HCT116 (cell line): ENCODE data around the gene RCN2. TPM values are rescaled to one million over a fixed set of nuclear protein-coding genes. Genes with fewer than 3 reads are reported as not detected.

Experiments
- ATAC-seq: fragments of 200-7000 bp; cut with Tn5 transposase; 2 replicates; pipeline ENCODE4 v1.9.1; 2020; ENCODE audit warnings: mild to moderate bottlenecking, moderate library complexity
- BruUV-seq: library from RNA; stranded (reverse); fragments of 400-500 nt; replicated peaks from 2 replicates; lab custom pipeline; 2021; lab: Mats Ljungman, UMichigan
- CTCF ChIA-PET: fragments of 300-600 bp; sonication (Branson Sonifier 250); formaldehyde crosslinking; loops from one replicate; lab custom pipeline; 2021; ENCODE audit warnings: antibody characterized with exemption; lab: Charles Lee
- POLR2A ChIA-PET: fragments of 300-600, 350-600 bp; sonication (Branson Sonifier 250); formaldehyde crosslinking; loops from one replicate; lab custom pipeline; 2021; ENCODE audit warnings: antibody characterized with exemption; lab: Charles Lee
- RAD21 ChIA-PET, 2 experiments: fragments of 300-600 bp; sonication (Branson Sonifier 250); formaldehyde crosslinking; loops; one replicate each; lab custom pipeline; 2023; ENCODE audit warnings: low total read pairs in 2 of 2; ENCODE audit not compliant: uncharacterized antibody in 2 of 2, unreplicated experiment in 2 of 2, low non-redundant PET in 1 of 2; lab: Charles Lee
- DNase-seq: peaks from one replicate; pipeline ENCODE4 v3.0.0-alpha.2; 2010; ENCODE audit warnings: low read depth, low spot score
- H2AFZ ChIP-seq: fragments of 200-600 bp; shearing (Covaris generic), sonication (generic); 2 replicates; pipeline ENCODE4 v1.6.1; 2017; ENCODE audit warnings: low read depth, mixed run types, mixed read lengths, antibody characterized with exemption, low read length; ENCODE audit not compliant: poor library complexity, severe bottlenecking
- H3K27ac ChIP-seq: 2 replicates; pipeline ENCODE4 v1.5.1; 2012; ENCODE audit warnings: low read depth, low read length
- H3K27me3 ChIP-seq: fragments of 200-600 bp; sonication (generic); 2 replicates; pipeline ENCODE4 v1.6.1; 2016; ENCODE audit warnings: mixed run types, low read length, mixed read lengths; ENCODE audit not compliant: insufficient read depth
- H3K36me3 ChIP-seq, 2 experiments: fragments of 200-500 bp in 1 of 2; fragments of 200-600 bp in 1 of 2; sonication (Bioruptor generic) in 1 of 2; sonication (generic) in 1 of 2; 2 replicates each; pipeline versions ENCODE4 v1.5.1 to v1.6.1; 2014 to 2016; ENCODE audit warnings: low read length in 2 of 2, inconsistent platforms in 1 of 2, mixed read lengths in 1 of 2, mixed run types in 1 of 2; ENCODE audit not compliant: insufficient read depth in 2 of 2, control insufficient read depth in 1 of 2
- H3K4me1 ChIP-seq, 2 experiments: fragments of 200-600 bp in 1 of 2; sonication (generic) in 1 of 2; 2 replicates each; pipeline versions ENCODE4 v1.5.1 to v1.6.1; 2012 to 2017; ENCODE audit warnings: low read length in 2 of 2, inconsistent platforms in 1 of 2, mild to moderate bottlenecking in 1 of 2, mixed read lengths in 1 of 2, mixed run types in 1 of 2, moderate library complexity in 1 of 2; ENCODE audit not compliant: insufficient read depth in 2 of 2, control insufficient read depth in 1 of 2
- H3K4me2 ChIP-seq: fragments of 200-600 bp; sonication (generic); 2 replicates; pipeline ENCODE4 v1.6.1; 2017; ENCODE audit warnings: mixed run types, low read length, mixed read lengths
- H3K4me3 ChIP-seq, 2 experiments: fragments of 200-600 bp in 1 of 2; sonication (generic) in 1 of 2; replicated peaks in 1 of 2; 2 replicates each; pipeline ENCODE4 v1.5.1; 2011 to 2016; ENCODE audit warnings: low read length in 2 of 2, control low read depth in 1 of 2, low read depth in 1 of 2, mild to moderate bottlenecking in 1 of 2, mixed read lengths in 1 of 2, mixed run types in 1 of 2
- H3K79me2 ChIP-seq: fragments of 200-600 bp; sonication (generic); 2 replicates; pipeline ENCODE4 v1.6.1; 2017; ENCODE audit warnings: mild to moderate bottlenecking, mixed run types, low read length, moderate library complexity, mixed read lengths; ENCODE audit not compliant: insufficient read depth
- H3K9ac ChIP-seq: fragments of 200-600 bp; sonication (generic); 2 replicates; pipeline ENCODE4 v1.6.1; 2016; ENCODE audit warnings: low read length, mixed read lengths
- H3K9me2 ChIP-seq: fragments of 200-600 bp; sonication (generic), shearing (Covaris generic); 2 replicates; pipeline ENCODE4 v1.6.1; 2017; ENCODE audit warnings: mixed run types, mild to moderate bottlenecking, moderate library complexity; ENCODE audit not compliant: insufficient read depth
- H3K9me3 ChIP-seq, 2 experiments: fragments of 200-500 bp in 1 of 2; fragments of 200-600 bp in 1 of 2; sonication (Bioruptor generic) in 1 of 2; sonication (generic) in 1 of 2; 2 replicates each; pipeline ENCODE4 v1.6.1; 2014 to 2017; ENCODE audit warnings: low read length in 2 of 2, mixed read lengths in 2 of 2, inconsistent platforms in 1 of 2, low read depth in 1 of 2, mild to moderate bottlenecking in 1 of 2, mixed run types in 1 of 2, moderate library complexity in 1 of 2; ENCODE audit not compliant: control insufficient read depth in 1 of 2, insufficient read depth in 1 of 2
- H4K20me1 ChIP-seq: fragments of 200-600 bp; sonication (generic), shearing (Covaris generic); 2 replicates; pipeline ENCODE4 v1.6.1; 2017; ENCODE audit warnings: mixed run types, mild to moderate bottlenecking, moderate library complexity; ENCODE audit not compliant: insufficient read depth
- CBX3 ChIP-seq: IDR thresholded peaks from 2 replicates; pipeline ENCODE4 v1.6.1; 2012; ENCODE audit warnings: low read depth
- ELF1 ChIP-seq: IDR thresholded peaks from 2 replicates; pipeline ENCODE4 v1.6.1; 2012; ENCODE audit warnings: low read depth, borderline replicate concordance
- EZH2 ChIP-seq: fragments of 200-600 bp; sonication (generic); IDR thresholded peaks from 2 replicates; pipeline ENCODE4 v1.6.1; 2017; ENCODE audit warnings: antibody characterized with exemption, mixed run types
- EZH2phosphoT487 ChIP-seq: fragments of 200-600 bp; IDR thresholded peaks from 2 replicates; pipeline ENCODE4 v1.6.1; 2018; ENCODE audit warnings: antibody characterized with exemption, borderline replicate concordance
- FOSL1 ChIP-seq: IDR thresholded peaks from 2 replicates; pipeline ENCODE4 v1.6.1; 2012; ENCODE audit warnings: low read depth
- POLR2A ChIP-seq: IDR thresholded peaks from 2 replicates; pipeline ENCODE4 v1.7.0; 2011; ENCODE audit warnings: borderline replicate concordance; ENCODE audit not compliant: insufficient read depth, insufficient read length; ENCODE audit errors: extremely low read depth
- RAD21 ChIP-seq: IDR thresholded peaks from 2 replicates; pipeline ENCODE4 v1.6.1; 2012; ENCODE audit warnings: low read depth, mild to moderate bottlenecking
- SIN3A ChIP-seq: IDR thresholded peaks from 2 replicates; pipeline ENCODE4 v1.6.1; 2012; ENCODE audit warnings: low read depth
- SP1 ChIP-seq: IDR thresholded peaks from 2 replicates; pipeline ENCODE4 v1.6.1; 2012; ENCODE audit warnings: low read depth
- SRF ChIP-seq: IDR thresholded peaks from 2 replicates; pipeline ENCODE4 v1.6.1; 2012; ENCODE audit warnings: low read depth
- YY1 ChIP-seq: IDR thresholded peaks from 2 replicates; pipeline ENCODE4 v1.6.1; 2011; ENCODE audit warnings: low read length, low read depth, moderate library complexity, mild to moderate bottlenecking; ENCODE audit not compliant: insufficient replicate concordance; ENCODE audit errors: extremely low read depth
- ZFX ChIP-seq: fragments of 450-650 bp; IDR thresholded peaks from 2 replicates; pipeline ENCODE4 v1.6.1; 2017
- ZNF274 ChIP-seq: fragments of 200-500 bp; sonication (Bioruptor generic); IDR thresholded peaks from 2 replicates; pipeline ENCODE4 v1.6.1; 2014; ENCODE audit warnings: mild to moderate bottlenecking, low read depth, low read length, inconsistent platforms
- intact Hi-C: fragments of 100-400 bp; cut with micrococcal nuclease; formaldehyde crosslinking; loops from 2 replicates; pipeline ENCODE4 v1.10.0; 2022
- total RNA-seq: library from RNA; stranded (reverse); gene quantifications from one replicate; pipeline ENCODE4 v1.2.1, GENCODE V29; 2021; ENCODE audit not compliant: unreplicated experiment
- TF ChIP-seq, protein P1 (sequence below): IDR thresholded peaks from 2 replicates; pipeline ENCODE4 v1.6.1; 2012
- TF ChIP-seq, protein P2 (sequence below), 3 experiments: fragments of 200-600 bp in 1 of 3; sonication (generic) in 1 of 3; IDR thresholded peaks in 2 of 3; conservative IDR thresholded peaks in 1 of 3; 2 replicates each; pipeline ENCODE4 v1.5.1; 2012 to 2017; ENCODE audit warnings: low read depth in 2 of 3, low read length in 2 of 3, antibody characterized with exemption in 1 of 3, borderline replicate concordance in 1 of 3, control low read depth in 1 of 3, mild to moderate bottlenecking in 1 of 3, mixed read lengths in 1 of 3, mixed run types in 1 of 3, moderate library complexity in 1 of 3; ENCODE audit not compliant: insufficient read depth in 1 of 3
- TF ChIP-seq, protein P3 (sequence below): IDR thresholded peaks from 2 replicates; pipeline ENCODE4 v1.6.1; 2012; ENCODE audit warnings: low read depth
- TF ChIP-seq, protein P4 (sequence below): IDR thresholded peaks from 2 replicates; pipeline ENCODE4 v1.6.1; 2011; ENCODE audit warnings: mild to moderate bottlenecking, low read length, moderate library complexity; ENCODE audit not compliant: insufficient replicate concordance; ENCODE audit errors: extremely low read depth

Gene RCN2
- total RNA-seq, 1 experiment from 2014 or later: 71.5 TPM

DNA sequence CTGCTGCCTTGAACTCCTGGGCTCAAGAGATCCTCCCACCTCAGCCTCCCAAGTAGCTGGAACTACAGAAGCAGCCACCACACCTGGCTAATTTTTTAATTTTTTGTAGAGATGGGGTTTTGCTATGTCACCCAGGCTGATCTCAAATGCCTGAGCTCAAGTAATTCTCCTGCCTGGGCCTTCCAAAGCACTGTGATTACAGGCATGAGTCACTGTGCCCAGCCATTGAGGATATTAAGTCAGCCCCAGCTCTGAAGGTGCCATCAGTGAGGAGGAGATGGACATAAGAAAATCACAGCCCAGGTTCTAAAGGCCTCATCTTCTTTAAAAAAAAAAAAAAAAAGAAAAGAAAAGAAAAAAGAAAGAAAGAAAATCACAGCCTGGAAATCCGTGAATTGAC, 36.8 kb downstream of the RCN2 start:
- Histone ChIP-seq H4K20me1 (no peaks in the 10 kb centered on the region), H3K9ac (no peak overlapping the region), H3K79me2 (no peaks in the 10 kb centered on the region), H3K36me3 (no peaks in the 10 kb centered on the region), H3K4me1 (no peaks in the 10 kb centered on the region), H3K9me2 (no peaks in the 10 kb centered on the region), H3K9me3 (no peaks in the 10 kb centered on the region), H3K4me2 (no peak overlapping the region), H3K27ac (no peak overlapping the region), H3K27me3 (no peaks in the 10 kb centered on the region), H3K4me3 (no peak overlapping the region), H2AFZ (no peak overlapping the region)
- intact Hi-C loops: no loop called here
- no peak for DNase-seq
- TF ChIP-seq YY1 (no peak), EZH2 (no peak), SIN3A (no peak), ZNF274 (no peak), FOSL1 (no peak), POLR2A (no peak), SRF (no peak), SP1 (no peak), RAD21 (no peak), CBX3 (no peak), ELF1 (no peak), ZFX (no peak), EZH2phosphoT487 (no peak)
- TF ChIP-seq, protein P1, sequence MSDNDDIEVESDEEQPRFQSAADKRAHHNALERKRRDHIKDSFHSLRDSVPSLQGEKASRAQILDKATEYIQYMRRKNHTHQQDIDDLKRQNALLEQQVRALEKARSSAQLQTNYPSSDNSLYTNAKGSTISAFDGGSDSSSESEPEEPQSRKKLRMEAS: no peak
- TF ChIP-seq, protein P2, sequence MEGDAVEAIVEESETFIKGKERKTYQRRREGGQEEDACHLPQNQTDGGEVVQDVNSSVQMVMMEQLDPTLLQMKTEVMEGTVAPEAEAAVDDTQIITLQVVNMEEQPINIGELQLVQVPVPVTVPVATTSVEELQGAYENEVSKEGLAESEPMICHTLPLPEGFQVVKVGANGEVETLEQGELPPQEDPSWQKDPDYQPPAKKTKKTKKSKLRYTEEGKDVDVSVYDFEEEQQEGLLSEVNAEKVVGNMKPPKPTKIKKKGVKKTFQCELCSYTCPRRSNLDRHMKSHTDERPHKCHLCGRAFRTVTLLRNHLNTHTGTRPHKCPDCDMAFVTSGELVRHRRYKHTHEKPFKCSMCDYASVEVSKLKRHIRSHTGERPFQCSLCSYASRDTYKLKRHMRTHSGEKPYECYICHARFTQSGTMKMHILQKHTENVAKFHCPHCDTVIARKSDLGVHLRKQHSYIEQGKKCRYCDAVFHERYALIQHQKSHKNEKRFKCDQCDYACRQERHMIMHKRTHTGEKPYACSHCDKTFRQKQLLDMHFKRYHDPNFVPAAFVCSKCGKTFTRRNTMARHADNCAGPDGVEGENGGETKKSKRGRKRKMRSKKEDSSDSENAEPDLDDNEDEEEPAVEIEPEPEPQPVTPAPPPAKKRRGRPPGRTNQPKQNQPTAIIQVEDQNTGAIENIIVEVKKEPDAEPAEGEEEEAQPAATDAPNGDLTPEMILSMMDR (IDR thresholded peaks at IDR 0.05 in 2 of 3, conservative IDR thresholded peaks at IDR 0.05 in 1 of 3; ENCODE audit: borderline replicate concordance in 1 of 3, insufficient read depth in 1 of 3, low read depth in 2 of 3, low read length in 2 of 3): no peak
- TF ChIP-seq, protein P3, sequence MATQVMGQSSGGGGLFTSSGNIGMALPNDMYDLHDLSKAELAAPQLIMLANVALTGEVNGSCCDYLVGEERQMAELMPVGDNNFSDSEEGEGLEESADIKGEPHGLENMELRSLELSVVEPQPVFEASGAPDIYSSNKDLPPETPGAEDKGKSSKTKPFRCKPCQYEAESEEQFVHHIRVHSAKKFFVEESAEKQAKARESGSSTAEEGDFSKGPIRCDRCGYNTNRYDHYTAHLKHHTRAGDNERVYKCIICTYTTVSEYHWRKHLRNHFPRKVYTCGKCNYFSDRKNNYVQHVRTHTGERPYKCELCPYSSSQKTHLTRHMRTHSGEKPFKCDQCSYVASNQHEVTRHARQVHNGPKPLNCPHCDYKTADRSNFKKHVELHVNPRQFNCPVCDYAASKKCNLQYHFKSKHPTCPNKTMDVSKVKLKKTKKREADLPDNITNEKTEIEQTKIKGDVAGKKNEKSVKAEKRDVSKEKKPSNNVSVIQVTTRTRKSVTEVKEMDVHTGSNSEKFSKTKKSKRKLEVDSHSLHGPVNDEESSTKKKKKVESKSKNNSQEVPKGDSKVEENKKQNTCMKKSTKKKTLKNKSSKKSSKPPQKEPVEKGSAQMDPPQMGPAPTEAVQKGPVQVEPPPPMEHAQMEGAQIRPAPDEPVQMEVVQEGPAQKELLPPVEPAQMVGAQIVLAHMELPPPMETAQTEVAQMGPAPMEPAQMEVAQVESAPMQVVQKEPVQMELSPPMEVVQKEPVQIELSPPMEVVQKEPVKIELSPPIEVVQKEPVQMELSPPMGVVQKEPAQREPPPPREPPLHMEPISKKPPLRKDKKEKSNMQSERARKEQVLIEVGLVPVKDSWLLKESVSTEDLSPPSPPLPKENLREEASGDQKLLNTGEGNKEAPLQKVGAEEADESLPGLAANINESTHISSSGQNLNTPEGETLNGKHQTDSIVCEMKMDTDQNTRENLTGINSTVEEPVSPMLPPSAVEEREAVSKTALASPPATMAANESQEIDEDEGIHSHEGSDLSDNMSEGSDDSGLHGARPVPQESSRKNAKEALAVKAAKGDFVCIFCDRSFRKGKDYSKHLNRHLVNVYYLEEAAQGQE: no peak
- TF ChIP-seq, protein P4, sequence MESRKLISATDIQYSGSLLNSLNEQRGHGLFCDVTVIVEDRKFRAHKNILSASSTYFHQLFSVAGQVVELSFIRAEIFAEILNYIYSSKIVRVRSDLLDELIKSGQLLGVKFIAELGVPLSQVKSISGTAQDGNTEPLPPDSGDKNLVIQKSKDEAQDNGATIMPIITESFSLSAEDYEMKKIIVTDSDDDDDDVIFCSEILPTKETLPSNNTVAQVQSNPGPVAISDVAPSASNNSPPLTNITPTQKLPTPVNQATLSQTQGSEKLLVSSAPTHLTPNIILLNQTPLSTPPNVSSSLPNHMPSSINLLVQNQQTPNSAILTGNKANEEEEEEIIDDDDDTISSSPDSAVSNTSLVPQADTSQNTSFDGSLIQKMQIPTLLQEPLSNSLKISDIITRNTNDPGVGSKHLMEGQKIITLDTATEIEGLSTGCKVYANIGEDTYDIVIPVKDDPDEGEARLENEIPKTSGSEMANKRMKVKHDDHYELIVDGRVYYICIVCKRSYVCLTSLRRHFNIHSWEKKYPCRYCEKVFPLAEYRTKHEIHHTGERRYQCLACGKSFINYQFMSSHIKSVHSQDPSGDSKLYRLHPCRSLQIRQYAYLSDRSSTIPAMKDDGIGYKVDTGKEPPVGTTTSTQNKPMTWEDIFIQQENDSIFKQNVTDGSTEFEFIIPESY: no peak
- no peak for ATAC-seq
- ChIA-PET POLR2A (no interaction called here), CTCF (no interaction called here), RAD21 (no interaction called here)
- no TSS peak for BruUV-seq
